Left lobe of liver (tissue), 2 donors: ENCODE data around the gene CCDC171. TPM values are rescaled to one million over a fixed set of nuclear protein-coding genes. Genes with fewer than 3 reads are reported as not detected.
"Not testable (repeated sequence)": the region's sequence is repeated elsewhere in the genome, so short reads cannot be mapped to it uniquely, and the experiment has no call there.

Source experiments
- ATAC-seq: fragments of 200-7000 bp; cut with Tn5 transposase; one replicate; pipeline ENCODE4 v1.9.1; 2020; ENCODE audit warnings: mild to moderate bottlenecking, moderate library complexity
- DNase-seq: peaks from one replicate; pipeline ENCODE4 v3.0.0-alpha.2; 2020; ENCODE audit warnings: low spot score
- total RNA-seq: library from RNA; stranded (reverse); gene quantifications from one replicate; pipeline ENCODE4 v1.2.1, GENCODE V29; 2021
- donor health status: DM: no; HTN: no; CAD: no; lungs with moderate emphysema.
- donor health status: DM: no; HTN: yes; CAD: no.

The CCDC171 gene
- total RNA-seq, 1 donor from 2014 or later: 0.45 TPM

- ATAC-seq (no peak), DNase-seq (no peak)
Observed at GRCh38 chr9:15744196-15744595, 191.4 kb downstream of the CCDC171 start.

GRCh38 chr9:15746905-15747304 lies 194.1 kb downstream of the CCDC171 start:
- ATAC-seq (no peak), DNase-seq (no peak)

- ATAC-seq: no peak
- no peak for DNase-seq
Observed at GRCh38 chr9:15755660-15756059, 202.8 kb downstream of the CCDC171 start.

- ATAC-seq (no peak), DNase-seq (no peak)
Observed at GRCh38 chr9:15761551-15761950, 208.7 kb downstream of the CCDC171 start.

GRCh38 chr9:15763371-15763770 lies 210.5 kb downstream of the CCDC171 start:
- DNase-seq (no peak), ATAC-seq (no peak)

- ATAC-seq (no peak), DNase-seq (no peak)
Observed at GRCh38 chr9:15764131-15764530, 211.3 kb downstream of the CCDC171 start.

GRCh38 chr9:15769547-15769946 lies 216.7 kb downstream of the CCDC171 start:
- DNase-seq: no peak
- ATAC-seq: no peak

- DNase-seq (no peak), ATAC-seq (no peak)
Observed at GRCh38 chr9:15778861-15779260, 226.0 kb downstream of the CCDC171 start.

GRCh38 chr9:15782106-15782505 lies 229.3 kb downstream of the CCDC171 start:
- DNase-seq (no peak), ATAC-seq (no peak)

- DNase-seq (no peak), ATAC-seq (no peak)
Observed at GRCh38 chr9:15785584-15785983, 232.7 kb downstream of the CCDC171 start.

- ATAC-seq: no peak
- DNase-seq: no peak
Observed at GRCh38 chr9:15786616-15787015, 233.8 kb downstream of the CCDC171 start.

- DNase-seq, ATAC-seq: not testable (repeated sequence)
Observed at GRCh38 chr9:15810219-15810899, 257.5 kb downstream of the CCDC171 start.

- DNase-seq (no peak), ATAC-seq (no peak)
Observed at GRCh38 chr9:15813076-15813475, 260.2 kb downstream of the CCDC171 start.

- DNase-seq (no peak), ATAC-seq (no peak)
Observed at GRCh38 chr9:15824310-15824709, 271.5 kb downstream of the CCDC171 start.

GRCh38 chr9:15831384-15831783 lies 278.5 kb downstream of the CCDC171 start:
- ATAC-seq (no peak), DNase-seq (no peak)

- ATAC-seq (no peak), DNase-seq (no peak)
Observed at GRCh38 chr9:15834541-15834940, 281.7 kb downstream of the CCDC171 start.

GRCh38 chr9:15837079-15837679 lies 284.3 kb downstream of the CCDC171 start:
- DNase-seq: no peak
- ATAC-seq: peak; percentile 92

- no peak for DNase-seq
- ATAC-seq: no peak
Observed at GRCh38 chr9:15842051-15842450, 289.2 kb downstream of the CCDC171 start.

GRCh38 chr9:15843316-15843715 lies 290.5 kb downstream of the CCDC171 start:
- no peak for ATAC-seq
- no peak for DNase-seq

GRCh38 chr9:15843931-15844330 lies 291.1 kb downstream of the CCDC171 start:
- no peak for DNase-seq
- ATAC-seq: no peak

- ATAC-seq: no peak
- DNase-seq: no peak
Observed at GRCh38 chr9:15846611-15847010, 293.8 kb downstream of the CCDC171 start.

GRCh38 chr9:15849871-15850270 lies 297.0 kb downstream of the CCDC171 start:
- ATAC-seq (no peak), DNase-seq (no peak)

GRCh38 chr9:15851766-15852165 lies 298.9 kb downstream of the CCDC171 start:
- ATAC-seq (no peak), DNase-seq (no peak)
